ENCODE measurements around the gene GPR176.

The GPR176 gene

DNA sequence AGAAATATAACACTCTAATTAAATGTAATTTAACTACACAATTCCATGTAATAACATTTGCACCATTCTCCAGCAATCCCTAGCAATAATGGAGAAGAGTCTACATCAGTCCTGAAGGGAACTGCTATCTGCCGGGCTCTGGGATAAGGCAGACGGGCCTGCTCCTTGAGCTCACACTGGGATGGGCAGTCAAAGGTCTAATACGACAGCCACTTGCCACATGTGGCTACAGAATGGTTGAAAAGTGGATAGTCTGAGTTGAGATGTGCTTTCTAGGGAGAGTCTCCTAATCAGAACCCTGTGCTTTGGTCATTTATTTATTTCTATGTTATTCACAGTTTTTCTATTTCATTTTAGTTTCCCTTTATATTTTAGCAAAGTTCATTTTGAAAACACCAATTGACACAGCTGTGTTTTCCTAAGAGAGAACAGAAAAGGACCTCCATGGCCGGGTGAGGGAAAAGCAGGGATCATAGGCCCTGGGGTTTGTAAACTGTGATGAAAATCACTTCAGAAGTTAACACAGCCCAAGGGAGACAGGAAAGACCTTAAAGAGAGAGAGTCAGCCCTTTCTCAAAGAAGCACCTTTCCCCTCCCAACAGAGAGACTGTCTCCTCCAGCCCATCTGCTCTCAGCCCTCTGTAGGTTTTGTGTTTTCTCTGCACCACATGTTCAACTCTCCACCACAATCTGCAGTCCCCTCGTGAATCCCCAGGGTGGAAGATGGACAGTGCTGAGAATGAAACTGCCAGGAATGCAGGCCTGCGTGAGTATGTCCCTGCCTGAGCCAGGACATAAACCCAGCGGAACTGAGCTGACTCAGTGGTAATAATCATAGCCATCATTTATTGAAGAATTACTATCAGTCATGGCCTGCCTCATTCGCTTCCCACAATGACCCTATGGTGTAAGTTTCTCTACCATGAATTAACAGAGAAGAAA is 149.0 kb downstream of the GPR176 start:
- H3K4me2 ChIP-seq (ENCODE audit: low read depth, low read length, poor library complexity, severe bottlenecking) = peak overlapping the region; percentile 56
- peaks cover 37% of the 10 kb centered on the region for H3K4me1 ChIP-seq (ENCODE audit: insufficient read depth, low read length, poor library complexity, severe bottlenecking)
- H3K4me3 ChIP-seq (ENCODE audit: low read length, poor library complexity, severe bottlenecking) = peak overlapping the region; percentile 30
- peak overlapping the region; percentile 28 for H3K9ac ChIP-seq (ENCODE audit: low read depth, low read length, poor library complexity, severe bottlenecking)
- no peaks in the 10 kb centered on the region for H3K36me3 ChIP-seq (ENCODE audit: insufficient read depth, low read length)
- H3K9me3 ChIP-seq (ENCODE audit: insufficient read depth, low read depth, low read length) = no peaks in the 10 kb centered on the region
- H3F3A ChIP-seq (ENCODE audit: low read depth) = no peaks in the 10 kb centered on the region
- H3K27me3 ChIP-seq (ENCODE audit: insufficient read depth, low read length, poor library complexity, severe bottlenecking) = no peaks in the 10 kb centered on the region
- TF ChIP-seq, protein P1, sequence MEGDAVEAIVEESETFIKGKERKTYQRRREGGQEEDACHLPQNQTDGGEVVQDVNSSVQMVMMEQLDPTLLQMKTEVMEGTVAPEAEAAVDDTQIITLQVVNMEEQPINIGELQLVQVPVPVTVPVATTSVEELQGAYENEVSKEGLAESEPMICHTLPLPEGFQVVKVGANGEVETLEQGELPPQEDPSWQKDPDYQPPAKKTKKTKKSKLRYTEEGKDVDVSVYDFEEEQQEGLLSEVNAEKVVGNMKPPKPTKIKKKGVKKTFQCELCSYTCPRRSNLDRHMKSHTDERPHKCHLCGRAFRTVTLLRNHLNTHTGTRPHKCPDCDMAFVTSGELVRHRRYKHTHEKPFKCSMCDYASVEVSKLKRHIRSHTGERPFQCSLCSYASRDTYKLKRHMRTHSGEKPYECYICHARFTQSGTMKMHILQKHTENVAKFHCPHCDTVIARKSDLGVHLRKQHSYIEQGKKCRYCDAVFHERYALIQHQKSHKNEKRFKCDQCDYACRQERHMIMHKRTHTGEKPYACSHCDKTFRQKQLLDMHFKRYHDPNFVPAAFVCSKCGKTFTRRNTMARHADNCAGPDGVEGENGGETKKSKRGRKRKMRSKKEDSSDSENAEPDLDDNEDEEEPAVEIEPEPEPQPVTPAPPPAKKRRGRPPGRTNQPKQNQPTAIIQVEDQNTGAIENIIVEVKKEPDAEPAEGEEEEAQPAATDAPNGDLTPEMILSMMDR (conservative IDR thresholded peaks at IDR 0.05; ENCODE audit: low read length) = no peak
- TF ChIP-seq EZH2phosphoT487 (IDR thresholded peaks at IDR 0.05; ENCODE audit: borderline replicate concordance) = no peak
- no peaks in the 10 kb centered on the region for H4K20me1 ChIP-seq (ENCODE audit: insufficient read depth, low read length, poor library complexity, severe bottlenecking)
- no peaks in the 10 kb centered on the region for H3K9me2 ChIP-seq (replicated peaks; ENCODE audit: low read depth, low read length)
- H2AFZ ChIP-seq (ENCODE audit: low read length) = peak overlapping the region; percentile 62
- no peaks in the 10 kb centered on the region for H3K79me2 ChIP-seq (ENCODE audit: insufficient read depth, low read length)

DNA sequence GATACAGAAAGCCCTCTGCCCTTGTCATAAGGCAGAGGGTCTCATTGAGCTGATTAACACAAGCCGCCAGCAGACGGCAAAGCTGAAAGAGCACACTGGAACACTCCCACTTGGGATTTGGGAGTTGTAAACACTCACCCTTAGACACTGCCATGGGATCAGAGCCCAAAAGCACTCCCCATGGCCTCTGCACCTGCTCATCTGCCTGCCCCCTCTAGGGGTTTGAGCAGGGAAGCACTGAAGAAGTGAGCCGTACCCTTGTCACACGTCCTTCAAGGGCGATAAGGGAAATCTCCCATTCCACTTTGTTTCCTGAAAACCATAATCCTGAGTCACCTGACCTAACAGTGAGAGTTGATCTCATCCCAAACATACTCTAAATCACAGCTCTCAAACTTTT is 152.1 kb downstream of the GPR176 start:
- no peak overlapping the region for H3K4me2 ChIP-seq (ENCODE audit: low read depth, low read length, poor library complexity, severe bottlenecking)
- no peak overlapping the region for H3K4me3 ChIP-seq (ENCODE audit: low read length, poor library complexity, severe bottlenecking)
- H4K20me1 ChIP-seq (ENCODE audit: insufficient read depth, low read length, poor library complexity, severe bottlenecking) = no peaks in the 10 kb centered on the region
- no peaks in the 10 kb centered on the region for H3K79me2 ChIP-seq (ENCODE audit: insufficient read depth, low read length)
- no peaks in the 10 kb centered on the region for H3K36me3 ChIP-seq (ENCODE audit: insufficient read depth, low read length)
- TF ChIP-seq EZH2phosphoT487 (IDR thresholded peaks at IDR 0.05; ENCODE audit: borderline replicate concordance) = no peak
- TF ChIP-seq, protein P1 (conservative IDR thresholded peaks at IDR 0.05; ENCODE audit: low read length) = peak; percentile 36; the same call in 1 of the 2 replicates
- no peak overlapping the region for H3K9ac ChIP-seq (ENCODE audit: low read depth, low read length, poor library complexity, severe bottlenecking)
- H3F3A ChIP-seq (ENCODE audit: low read depth) = no peaks in the 10 kb centered on the region
- no peaks in the 10 kb centered on the region for H3K27me3 ChIP-seq (ENCODE audit: insufficient read depth, low read length, poor library complexity, severe bottlenecking)
- no peaks in the 10 kb centered on the region for H3K9me3 ChIP-seq (ENCODE audit: insufficient read depth, low read depth, low read length)
- H3K4me1 ChIP-seq (ENCODE audit: insufficient read depth, low read length, poor library complexity, severe bottlenecking) = peaks cover 18% of the 10 kb centered on the region
- no peaks in the 10 kb centered on the region for H3K9me2 ChIP-seq (replicated peaks; ENCODE audit: low read depth, low read length)
- H2AFZ ChIP-seq (ENCODE audit: low read length) = no peak overlapping the region

DNA sequence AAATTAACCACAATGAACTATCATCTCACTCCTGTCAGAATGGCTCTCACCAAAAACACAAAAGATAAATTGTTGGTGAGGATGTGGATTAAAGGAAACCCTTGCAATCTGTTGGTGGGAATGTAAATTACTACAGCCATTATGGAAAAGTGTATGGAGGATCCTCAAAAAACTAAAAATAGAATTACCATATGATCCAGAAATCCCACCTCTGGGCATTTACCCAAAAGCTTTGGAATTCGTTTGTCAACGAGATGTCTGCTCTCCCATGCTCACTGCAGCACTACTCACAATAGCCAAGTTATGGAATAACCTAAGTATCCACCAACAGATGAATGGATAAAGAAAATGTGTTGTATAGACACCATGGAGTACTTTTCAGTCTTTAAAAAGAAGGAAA is 159.1 kb downstream of the GPR176 start:
- H3K9me3 ChIP-seq (ENCODE audit: insufficient read depth, low read depth, low read length) = no peaks in the 10 kb centered on the region
- TF ChIP-seq, protein P1 (conservative IDR thresholded peaks at IDR 0.05; ENCODE audit: low read length) = no peak
- TF ChIP-seq EZH2phosphoT487 (IDR thresholded peaks at IDR 0.05; ENCODE audit: borderline replicate concordance) = no peak
- no peaks in the 10 kb centered on the region for H3K4me1 ChIP-seq (ENCODE audit: insufficient read depth, low read length, poor library complexity, severe bottlenecking)
- no peaks in the 10 kb centered on the region for H4K20me1 ChIP-seq (ENCODE audit: insufficient read depth, low read length, poor library complexity, severe bottlenecking)
- no peaks in the 10 kb centered on the region for H3K36me3 ChIP-seq (ENCODE audit: insufficient read depth, low read length)
- no peak overlapping the region for H3K4me3 ChIP-seq (ENCODE audit: low read length, poor library complexity, severe bottlenecking)
- H3K4me2 ChIP-seq (ENCODE audit: low read depth, low read length, poor library complexity, severe bottlenecking) = no peak overlapping the region
- no peak overlapping the region for H3K9ac ChIP-seq (ENCODE audit: low read depth, low read length, poor library complexity, severe bottlenecking)
- no peaks in the 10 kb centered on the region for H3K27me3 ChIP-seq (ENCODE audit: insufficient read depth, low read length, poor library complexity, severe bottlenecking)
- no peaks in the 10 kb centered on the region for H3F3A ChIP-seq (ENCODE audit: low read depth)
- H3K9me2 ChIP-seq (replicated peaks; ENCODE audit: low read depth, low read length) = no peaks in the 10 kb centered on the region
- no peaks in the 10 kb centered on the region for H3K79me2 ChIP-seq (ENCODE audit: insufficient read depth, low read length)
- no peak overlapping the region for H2AFZ ChIP-seq (ENCODE audit: low read length)
